ENCODE results near the gene CAMKK1.

GRCh38 chr17:3867106-3867505, 25.7 kb downstream of the CAMKK1 start:
- TF ChIP-seq CTCF (conservative IDR thresholded peaks at IDR 0.05) (no peak), EZH2 (IDR thresholded peaks at IDR 0.05; ENCODE audit: low read depth) (no peak)
